ENCODE results near the gene HIPK2.

The HIPK2 gene

DNA sequence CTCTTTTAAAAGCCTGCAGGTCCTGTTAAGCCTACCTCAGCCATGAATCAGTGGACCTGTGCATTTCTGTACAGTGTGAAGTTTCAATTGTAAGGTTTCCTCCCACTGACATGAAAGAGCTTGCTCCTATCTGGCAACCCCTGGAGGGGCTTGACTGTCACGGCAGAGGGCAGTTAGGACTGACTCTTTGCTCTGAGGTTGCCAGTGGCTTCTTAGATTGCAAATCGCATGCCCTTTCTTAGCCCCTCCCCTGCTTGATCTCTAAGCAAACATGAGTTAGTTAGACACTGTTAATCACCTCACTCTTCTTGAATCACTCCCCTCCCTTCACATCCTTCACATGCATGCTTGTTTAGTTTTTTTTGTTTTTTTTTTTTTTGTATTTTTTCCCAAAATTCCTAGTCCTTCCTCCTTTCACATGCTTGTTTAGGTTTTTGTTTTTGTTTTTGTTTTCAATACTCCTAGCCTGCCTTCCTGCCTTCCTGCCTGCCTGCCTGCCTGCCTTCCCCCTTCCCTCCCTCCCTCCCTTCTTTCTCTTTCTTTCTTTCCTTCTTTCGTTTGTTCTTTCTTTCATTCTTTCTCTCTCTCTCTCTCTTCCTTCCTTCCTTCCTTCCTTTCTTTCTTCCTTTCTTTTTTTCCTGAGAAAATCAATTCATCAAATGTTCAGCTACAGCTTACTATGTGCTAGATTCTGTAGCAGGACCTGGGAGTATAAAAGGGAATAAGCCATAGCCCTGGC is 6.0 kb upstream of the HIPK2 start:
- no peak for DNase-seq (ENCODE audit: low read depth)

DNA sequence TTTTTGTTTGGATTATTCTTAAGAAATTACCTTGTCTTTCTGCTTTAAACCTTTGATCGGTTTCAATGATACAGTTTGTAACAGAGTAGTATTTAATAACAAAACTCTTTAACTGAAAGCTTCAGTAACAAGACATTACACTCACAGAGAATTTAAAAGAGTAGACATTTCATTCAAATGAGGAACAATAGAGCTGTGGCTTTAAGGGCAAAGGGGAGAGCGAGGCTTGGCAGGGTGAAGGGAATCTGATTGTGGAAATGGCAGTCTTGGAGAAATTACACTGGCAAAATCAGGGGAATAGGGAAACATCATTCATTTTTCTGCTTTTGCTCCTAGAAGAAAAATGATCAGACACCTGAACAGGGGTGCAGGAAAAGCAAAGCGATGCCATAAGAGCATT is 5.1 kb upstream of the HIPK2 start:
- DNase-seq (ENCODE audit: low read depth) = no peak

DNA sequence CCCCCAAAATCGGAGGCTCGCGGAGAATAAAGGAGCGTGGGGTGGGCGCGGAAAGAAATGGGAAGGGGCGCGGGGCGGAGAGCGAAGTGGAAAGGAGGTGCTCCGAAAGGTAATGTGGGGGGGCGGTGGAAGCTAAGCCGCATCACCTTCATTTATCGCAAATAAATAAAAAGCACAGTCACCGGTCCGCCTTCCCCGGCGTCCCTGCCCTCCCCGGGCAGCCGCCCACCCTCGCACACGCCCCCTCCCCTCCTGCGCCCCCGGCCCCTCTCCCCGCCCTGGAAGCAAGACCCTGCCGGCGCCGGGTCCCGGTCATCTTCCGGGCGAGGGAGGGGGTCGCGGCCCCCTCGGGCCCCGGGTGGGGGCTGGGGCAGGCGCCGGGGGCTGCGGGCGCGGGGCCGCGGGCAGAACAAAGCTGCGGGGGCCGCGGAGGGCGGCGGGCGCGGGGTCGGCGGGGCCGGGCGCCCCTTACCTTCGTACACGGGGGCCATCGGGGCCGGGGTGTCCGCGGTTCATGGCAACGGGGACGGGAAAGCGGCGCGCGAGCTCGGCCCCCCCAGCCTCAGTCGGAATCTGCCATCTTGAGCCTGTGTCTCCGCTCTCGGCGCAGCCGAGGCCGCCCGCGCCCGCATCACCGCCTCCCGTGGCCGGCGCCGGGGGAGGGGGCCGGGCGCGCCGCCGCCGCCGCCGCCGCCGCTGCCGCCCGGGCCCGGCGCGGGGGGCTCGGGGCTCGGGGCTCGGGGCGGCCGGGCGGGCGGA is 486 bp downstream of the HIPK2 start:
- no peak for DNase-seq (ENCODE audit: low read depth)

DNA sequence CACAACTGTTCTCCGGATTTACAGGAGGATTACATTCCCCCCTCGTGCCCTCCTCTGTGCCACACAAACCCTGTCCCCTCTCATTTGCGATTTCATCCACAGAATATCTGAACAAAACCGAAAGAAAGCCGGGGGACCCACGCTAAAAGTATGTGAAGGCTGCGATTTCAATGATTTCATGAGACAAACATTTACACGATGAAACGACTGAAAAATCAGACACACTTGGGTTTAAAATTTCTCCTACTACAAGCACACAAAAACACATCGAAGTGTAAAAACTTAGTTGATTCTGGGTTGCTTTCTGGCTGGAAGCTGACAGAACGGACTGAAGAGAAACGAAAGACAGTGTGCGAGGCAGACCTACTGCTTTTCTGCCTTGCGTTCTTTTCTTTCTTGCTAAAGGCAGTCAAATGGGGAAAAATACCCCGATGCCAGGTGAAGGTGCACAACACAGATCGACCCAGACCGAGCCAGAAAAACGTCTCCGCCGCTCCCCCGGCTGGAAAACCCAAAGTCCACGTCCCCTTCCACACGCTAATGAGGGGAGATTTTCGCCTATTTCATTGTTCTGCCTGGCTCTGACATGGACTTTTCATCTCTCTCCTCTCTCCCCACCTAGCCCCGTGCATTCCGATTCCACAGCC is 1.2 kb downstream of the HIPK2 start:
- no peak for DNase-seq (ENCODE audit: low read depth)

DNA sequence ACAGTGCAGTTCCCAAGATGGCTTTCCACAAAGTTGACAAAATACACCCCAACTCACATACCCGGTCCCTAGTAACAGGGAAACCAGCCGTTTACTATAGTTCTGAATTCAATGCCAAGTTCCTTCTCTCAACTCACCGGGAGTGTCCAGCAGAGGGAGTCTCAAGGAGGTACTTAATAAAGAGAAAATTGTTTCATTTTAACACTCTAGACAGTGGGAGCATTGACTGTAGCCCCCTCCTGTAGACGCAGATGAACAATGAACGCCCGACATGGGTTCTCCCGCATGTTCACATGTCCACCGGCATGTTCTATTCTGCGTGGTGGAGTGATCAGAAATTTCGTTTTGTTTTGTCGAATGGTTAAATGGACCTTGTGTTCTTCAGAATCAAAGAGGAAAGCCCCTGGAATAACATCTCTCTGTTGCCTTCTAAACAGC is 1.9 kb downstream of the HIPK2 start:
- DNase-seq (ENCODE audit: low read depth) = no peak

DNA sequence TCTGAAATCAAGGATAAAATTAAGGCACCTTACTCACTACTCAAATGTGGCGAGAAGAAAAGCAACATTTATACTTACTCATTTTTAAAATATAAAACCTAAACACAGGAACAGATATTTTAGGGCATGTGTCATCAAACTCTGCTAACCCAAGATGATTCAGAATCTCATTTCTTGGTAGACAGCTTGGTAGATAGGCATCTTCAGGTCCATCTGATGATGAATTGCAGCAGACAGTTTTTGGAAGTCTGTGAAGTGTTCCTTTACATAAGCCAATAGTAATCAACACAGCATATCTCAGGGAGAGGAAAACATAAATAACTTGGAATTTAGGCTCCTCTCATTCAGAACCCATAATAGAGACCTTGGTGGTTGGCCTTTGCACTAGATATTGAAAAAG is 3.4 kb downstream of the HIPK2 start:
- peak; percentile 42 for DNase-seq (ENCODE audit: low read depth)

DNA sequence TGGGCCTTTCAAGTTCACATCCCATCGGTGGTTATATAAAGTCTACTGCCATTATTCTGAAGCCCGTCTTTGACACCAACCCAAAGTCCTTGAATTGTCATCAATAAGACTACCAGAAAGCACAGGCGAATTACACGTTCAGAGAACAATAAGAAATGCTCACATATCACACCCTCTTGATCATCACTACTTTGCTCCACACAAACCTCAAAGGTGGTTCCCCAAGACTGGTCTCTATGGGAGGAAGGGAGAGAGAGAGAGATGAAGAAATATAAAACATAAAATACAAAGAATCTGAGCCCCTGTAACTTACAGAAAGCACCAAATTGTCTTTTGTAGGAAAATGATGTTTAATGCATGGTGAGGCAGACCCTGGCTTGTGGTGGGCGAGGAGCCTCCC is 4.4 kb downstream of the HIPK2 start:
- no peak for DNase-seq (ENCODE audit: low read depth)

DNA sequence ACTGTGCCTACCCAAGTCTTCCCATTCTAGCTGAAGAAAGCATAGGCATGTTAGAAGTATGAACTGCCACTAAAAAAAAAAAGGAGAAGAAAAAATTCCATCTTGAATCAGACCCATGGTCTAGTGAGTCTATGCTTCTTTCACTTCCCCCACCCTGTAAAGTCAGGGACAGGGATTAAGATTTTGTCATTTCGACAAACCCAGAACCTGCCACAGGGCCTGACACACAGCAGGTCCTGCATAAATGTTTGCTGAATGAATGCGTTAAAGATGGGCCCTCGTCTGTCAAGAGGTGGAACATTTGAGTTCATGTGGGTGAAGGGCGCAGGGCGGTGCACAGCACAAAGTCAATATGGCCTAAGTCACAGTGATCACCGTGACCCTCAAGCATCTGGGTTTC is 4.9 kb downstream of the HIPK2 start:
- no peak for DNase-seq (ENCODE audit: low read depth)

DNA sequence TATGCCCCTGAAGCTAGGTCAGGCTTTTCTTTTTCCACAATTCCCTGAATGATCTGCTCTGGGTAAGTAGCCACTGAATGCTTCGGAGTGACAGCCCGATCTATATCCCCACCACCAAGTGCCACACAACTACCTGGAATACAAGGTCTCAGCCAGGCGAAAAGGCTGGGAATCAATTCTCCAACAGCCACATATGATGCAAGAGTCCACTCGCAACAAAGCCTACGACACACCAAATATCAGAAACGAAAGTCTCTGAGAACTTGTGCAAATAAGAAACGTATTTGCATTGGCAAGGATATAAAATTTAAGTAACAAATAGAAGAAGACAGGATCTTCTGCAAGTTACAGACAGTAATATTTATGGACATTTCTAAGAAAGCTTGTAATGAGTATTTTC is 5.7 kb downstream of the HIPK2 start:
- DNase-seq (ENCODE audit: low read depth) = no peak

DNA sequence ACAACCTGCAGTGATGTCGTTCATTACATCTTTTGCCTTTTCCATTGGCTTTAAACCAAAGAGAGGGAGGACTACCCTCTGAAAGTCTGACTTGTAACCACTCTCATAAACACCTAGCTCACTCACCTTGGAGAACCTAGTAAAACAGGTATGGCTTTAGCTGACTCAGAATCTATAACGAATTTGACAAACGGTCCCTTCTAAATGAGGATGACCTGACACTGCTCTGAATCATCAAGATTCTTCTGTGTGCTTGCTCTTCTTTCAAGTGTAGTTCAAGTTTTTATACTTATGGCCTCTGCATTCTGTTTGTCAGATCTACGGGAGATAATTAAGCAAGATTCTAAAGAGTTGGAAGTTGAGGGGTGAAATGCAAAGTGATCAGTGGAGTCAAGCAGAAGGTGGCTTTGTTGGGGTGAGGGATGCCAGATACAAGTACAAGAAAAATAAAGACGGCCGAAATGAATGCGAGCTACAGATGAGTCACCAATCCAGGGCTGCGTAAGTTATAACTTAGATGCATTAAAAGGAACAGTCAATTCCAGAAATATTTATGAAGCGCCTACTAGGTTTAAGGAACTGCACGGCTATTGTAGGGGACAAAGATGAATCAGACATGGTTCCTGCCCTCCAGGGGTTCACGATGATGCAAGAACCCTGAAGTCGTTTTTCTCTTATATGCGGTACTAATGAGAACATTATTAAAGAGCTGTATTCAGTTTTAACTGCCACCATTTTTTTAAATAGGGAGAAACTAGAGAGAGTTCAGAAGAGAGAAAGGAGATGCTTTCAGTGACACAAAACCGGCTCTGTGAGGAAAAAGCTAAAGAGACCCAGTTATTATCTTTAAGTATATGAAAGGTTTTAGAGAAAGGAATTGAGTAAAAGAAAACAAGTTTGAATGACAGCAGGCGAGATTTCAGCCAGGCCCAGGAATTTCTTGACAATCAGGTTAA is 6.5 kb downstream of the HIPK2 start:
- no peak for DNase-seq (ENCODE audit: low read depth)

DNA sequence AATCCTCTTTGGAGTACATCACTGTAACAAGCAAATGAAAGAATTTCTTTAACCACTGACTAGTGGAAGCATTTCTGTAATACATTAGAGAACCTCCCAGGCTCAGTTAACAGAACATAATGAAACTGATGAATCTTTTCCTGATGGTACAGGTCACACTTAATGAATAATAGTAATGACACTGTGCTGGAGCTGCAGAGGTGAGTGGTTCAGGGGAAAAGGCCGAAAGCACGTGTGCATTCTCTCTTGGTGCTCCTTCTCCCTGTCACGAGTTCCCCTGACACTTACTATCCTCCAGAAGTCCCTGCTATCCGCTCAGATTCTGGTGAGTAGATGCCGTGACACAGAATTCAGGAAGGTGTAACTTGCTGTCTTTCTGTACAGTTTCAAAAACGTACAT is 8.0 kb downstream of the HIPK2 start:
- DNase-seq (ENCODE audit: low read depth) = no peak

DNA sequence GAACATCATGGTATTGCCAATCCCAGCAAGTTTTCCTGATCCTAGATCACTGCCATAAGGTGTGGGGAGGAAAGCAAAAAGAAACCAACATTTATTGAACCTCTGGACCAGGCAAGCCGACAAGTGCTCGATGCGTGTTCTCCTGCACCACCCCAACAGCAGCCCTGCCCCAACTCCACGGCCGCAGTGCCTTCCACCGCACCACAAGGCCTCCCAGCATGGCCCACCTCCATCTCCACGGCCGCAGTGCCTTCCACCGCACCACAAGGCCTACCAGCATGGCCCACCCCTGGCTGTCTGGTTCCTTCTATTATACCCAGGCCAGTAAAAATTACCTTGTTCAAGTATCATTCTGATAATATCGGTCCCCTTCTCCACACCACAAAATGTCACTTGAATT is 8.7 kb downstream of the HIPK2 start:
- DNase-seq (ENCODE audit: low read depth) = no peak

DNA sequence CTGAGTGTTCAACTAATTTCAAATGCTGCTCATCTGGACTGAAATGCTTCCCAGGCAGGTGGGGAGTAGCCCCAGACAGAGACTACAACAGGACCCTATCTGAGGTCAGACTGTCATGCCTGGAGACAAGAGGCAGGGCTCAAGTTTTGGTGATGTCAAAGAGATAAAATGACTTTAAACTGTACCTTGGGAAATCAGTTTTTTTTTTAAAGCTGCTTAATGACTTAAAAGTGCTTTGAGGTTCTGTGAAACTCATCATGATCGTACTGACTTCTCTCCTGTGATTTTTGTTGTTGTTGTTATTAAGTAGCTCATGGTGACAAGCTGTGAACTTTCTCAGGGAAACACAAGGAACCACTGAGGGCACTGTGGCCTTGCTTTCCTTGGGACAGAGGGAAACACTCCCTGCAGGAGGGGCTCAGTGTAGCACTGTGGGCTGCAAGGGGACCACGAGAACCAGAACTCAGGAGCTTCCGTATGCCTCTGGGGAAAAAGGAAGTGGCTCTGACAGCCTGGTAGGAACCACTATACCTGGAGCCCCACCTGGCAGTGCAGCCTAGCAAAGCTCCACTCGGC is 9.5 kb downstream of the HIPK2 start:
- no peak for DNase-seq (ENCODE audit: low read depth)

DNA sequence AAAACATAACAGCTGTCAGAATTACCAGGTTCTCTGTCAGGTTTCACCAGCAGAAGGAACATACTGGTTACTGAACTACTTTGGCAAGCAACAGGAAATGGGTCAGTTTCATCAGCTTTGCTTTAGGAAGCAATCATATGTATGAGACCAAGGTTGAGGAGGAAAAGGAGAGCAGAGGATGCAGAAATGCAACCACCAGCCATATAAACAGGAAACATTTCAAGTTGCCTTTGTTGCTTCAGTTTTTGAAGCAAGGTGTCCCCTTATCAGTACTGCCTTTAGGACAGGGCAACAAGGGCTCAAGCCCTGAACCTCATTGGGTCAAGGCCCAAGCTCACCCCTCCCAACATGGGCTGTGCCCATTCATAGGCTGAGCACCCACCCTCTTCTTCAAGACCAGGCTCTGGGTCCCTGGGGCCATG is 10.2 kb downstream of the HIPK2 start:
- DNase-seq (ENCODE audit: low read depth) = no peak

DNA sequence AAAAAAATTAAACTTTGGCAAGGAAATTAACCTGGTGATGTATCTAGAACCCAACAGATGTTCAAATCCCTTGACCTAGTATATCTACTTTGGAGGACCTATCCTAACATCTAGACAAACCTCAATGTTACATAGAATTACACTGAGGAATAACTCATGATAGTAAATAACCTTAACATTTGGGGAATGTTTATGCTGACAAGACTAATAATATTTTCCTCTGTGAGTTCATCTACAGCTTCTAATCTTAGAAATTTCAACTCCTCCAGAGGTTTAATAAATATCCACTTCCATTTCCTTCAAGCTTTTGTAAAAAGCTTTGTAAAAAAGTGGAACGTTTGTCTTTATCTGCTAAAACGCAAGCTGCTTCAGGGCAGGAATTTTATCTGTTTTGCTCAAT is 12.7 kb downstream of the HIPK2 start:
- DNase-seq (ENCODE audit: low read depth) = no peak

DNA sequence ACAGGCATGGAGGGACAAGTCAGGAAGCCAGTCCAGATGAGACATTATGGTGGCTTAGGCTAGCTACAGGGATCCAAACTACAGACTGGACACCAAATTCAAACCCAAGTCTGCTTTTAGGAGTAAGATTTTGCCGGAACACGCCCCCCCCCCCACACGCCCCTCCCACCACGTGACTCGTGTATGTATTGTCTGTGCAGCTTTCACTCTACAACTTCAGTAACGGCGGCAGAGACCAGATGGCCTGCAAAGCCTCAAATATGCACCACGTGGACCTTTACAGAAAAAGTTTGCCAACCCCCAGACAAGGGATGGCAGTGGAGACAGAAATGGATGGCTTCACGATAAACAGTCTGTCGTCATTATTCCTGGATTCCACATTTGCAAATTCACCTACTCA is 14.5 kb downstream of the HIPK2 start:
- no peak for DNase-seq (ENCODE audit: low read depth)

DNA sequence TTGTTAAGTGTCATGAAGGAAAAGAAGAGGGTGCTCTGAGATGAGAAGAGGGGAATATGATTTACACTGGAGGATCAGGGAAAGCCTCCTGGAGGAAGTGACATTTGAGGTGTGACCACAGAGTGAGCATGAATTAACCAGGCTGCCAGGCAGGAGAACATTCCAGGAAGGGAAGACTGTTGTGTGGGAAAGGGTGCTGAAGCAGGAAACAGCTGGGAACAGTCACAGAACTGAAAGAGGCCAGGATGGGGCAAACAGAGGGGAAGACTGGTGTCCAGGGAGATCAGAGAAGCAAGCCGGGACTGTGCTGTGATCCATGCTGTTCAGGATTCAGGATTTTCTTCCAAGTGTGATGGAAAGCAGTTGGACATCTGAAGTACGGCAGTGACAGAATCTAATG is 14.9 kb downstream of the HIPK2 start:
- DNase-seq (ENCODE audit: low read depth) = no peak

DNA sequence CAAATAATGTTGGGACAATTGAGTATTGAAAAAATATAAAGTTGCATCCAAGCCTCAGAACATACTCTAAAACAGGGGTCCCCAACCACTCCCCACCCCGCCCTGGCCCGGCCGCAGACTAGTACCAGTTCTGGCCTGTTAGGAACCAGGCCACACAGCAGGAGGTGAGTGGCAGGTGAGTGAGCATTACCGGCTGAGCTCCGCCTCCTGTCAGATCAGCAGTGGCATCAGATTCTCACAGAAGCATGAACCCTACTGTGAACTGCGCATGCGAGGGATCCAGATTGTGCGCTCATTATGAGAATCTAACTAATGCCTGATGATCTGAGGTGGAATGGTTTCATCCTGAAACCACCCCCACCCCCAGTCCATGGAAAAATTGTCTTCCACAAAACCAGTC is 19.4 kb downstream of the HIPK2 start:
- DNase-seq (ENCODE audit: low read depth) = no peak

DNA sequence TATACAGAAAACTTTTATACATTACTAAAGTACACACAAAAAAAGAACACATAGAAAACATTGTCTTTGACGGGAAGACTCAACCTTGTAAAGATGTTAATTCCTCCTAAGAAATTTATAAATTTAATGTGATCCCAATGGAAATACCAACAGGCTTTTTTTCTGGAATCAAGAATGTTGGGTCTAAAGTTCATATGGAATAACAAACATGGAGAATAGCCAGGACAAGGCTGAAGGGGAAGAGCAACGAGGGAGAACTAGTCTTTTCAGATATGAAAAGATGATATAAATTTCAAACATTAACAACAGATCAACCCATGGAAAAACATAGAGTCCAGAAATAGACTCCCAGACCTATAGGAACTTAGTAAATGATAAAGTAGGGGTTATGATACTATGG is 19.8 kb downstream of the HIPK2 start:
- no peak for DNase-seq (ENCODE audit: low read depth)

DNA sequence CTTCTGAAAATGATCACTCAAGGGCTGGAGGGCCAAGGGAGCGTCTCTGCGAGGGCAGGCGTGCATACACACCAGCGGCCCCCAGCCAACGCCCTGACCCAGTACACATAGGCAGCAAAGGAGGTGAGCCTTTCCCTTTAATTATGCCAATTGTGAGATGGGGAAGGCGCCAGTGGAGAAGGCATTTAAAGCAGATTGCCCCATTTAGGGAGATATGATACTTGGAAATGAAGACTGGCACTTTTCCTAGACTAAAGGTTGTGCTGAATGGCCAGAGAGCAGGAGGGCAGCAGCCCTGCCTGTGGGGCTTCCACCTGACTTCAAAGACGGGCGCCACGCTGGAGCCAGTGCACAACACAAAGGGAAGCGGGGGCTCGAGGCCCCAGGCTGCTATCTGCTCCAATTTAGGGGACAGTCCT is 24.1 kb downstream of the HIPK2 start:
- no peak for DNase-seq (ENCODE audit: low read depth)

DNA sequence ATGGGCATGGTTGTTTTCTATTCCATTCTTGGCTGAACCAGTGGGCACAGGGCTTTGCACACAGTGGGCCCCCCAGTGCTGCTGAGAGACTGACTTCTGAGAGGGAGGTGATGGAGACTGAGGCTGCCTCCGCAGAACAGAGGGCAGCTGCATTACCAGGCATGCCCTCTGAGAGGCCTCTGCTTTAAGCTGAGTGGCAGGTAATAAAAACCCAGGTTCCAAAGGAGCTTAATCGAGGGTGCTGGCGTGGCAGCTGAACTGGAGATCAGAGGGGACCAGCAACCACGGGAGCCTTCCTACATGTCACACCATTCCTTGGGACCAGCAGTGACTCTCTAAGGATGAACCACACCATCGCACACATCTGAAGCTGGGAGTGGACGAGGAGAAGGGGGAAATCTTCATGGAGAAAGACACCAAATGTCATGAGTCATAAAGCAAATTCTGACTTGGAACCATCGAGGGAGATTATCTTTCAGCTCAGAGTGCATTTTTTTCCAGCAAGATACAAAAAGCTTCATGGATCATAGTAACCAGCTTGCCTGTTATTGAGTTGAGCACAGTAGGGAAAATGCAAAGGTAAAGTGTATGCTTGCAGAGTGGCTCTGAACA is 24.6 kb downstream of the HIPK2 start:
- no peak for DNase-seq (ENCODE audit: low read depth)
